ENCODE data around the gene PCDHB16.
A peak's percentile ranks its signal among the peaks of the same experiment; 100 is the strongest.
"Not testable (repeated sequence)": the region's sequence is repeated elsewhere in the genome, so short reads cannot be mapped to it uniquely, and the experiment has no call there.

PCDHB16 gene

DNA sequence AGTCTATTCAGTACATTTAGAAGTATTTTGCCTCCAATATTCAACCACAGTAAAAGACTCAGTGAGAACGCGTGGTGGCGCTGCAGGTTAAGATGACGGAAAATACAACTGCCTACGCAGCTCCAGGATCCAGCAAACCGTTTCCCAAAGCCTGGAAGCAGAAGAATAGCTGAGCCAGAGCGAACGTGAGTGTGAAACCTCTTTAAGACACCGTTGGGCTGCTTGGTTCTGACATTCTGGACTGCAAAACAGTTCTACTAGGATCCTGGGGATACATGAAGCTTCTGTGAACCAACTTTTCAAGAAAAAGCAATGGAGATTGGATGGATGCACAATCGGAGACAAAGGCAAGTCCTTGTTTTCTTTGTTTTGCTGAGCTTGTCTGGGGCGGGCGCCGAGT is at the start of gene PCDHB16:
Gene PCDHB16, plus strand, starts transcription at position 140 of the 400 bp plus-strand sequence. Its CDS starts 173 bp downstream, at position 313.
- DNase-seq, result no peak

DNA sequence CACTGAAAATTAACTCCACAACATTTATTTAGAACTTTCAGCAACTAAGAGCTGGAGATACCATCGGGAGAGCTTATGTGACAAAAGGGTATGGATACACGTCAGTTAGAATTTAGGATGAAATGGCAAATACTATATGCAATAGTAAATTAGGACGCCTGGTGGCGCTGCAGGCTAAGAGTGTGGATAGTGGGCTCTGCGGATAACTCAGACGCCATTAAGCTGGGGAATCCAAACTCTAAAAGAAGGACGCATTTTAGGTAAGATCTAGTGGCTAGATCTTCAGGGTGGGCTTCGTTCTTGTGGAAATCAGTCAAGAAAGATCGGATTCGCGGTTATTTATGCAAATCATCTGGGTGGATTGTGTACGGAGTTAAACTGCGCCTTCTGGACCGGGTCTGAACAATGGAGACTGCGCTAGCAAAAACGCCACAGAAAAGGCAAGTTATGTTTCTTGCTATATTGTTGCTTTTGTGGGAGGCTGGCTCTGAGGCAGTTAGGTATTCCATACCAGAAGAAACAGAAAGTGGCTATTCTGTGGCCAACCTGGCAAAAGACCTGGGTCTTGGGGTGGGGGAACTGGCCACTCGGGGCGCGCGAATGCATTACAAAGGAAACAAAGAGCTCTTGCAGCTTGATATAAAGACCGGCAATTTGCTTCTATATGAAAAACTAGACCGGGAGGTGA is 47.0 kb upstream of the PCDHB16 start, which contains the start of gene PCDHB5:
Gene PCDHB5, plus strand, starts transcription at position 177 of the 688 bp plus-strand sequence. Its CDS starts 229 bp downstream, at position 406.
- DNase-seq, result no peak

DNA sequence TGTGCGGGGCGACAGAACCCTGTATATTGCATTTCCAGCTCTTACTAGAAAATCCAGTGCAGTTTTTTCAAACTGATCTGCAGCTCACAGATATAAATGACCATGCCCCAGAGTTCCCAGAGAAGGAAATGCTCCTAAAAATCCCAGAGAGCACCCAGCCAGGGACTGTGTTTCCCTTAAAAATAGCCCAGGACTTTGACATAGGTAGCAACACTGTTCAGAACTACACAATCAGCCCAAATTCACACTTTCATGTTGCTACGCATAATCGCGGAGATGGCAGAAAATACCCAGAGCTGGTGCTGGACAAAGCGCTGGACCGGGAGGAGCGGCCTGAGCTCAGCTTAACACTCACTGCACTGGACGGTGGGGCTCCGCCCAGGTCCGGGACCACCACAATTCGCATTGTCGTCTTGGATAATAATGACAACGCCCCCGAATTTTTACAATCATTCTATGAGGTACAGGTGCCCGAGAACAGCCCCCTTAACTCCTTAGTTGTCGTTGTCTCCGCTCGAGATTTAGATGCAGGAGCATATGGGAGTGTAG is 46.4 kb upstream of the PCDHB16 start:
- no peak for DNase-seq

DNA sequence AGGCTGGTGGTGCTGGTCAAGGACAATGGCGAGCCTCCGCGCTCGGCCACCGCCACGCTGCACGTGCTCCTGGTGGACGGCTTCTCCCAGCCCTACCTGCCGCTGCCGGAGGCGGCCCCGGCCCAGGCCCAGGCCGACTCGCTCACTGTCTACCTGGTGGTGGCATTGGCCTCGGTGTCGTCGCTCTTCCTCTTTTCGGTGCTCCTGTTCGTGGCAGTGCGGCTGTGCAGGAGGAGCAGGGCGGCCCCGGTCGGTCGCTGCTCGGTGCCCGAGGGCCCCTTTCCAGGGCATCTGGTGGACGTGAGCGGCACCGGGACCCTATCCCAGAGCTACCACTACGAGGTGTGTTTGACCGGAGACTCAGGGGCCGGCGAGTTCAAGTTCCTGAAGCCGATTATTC is 44.8 kb upstream of the PCDHB16 start:
- DNase-seq, result not testable (repeated sequence)

GRCh38 chr5:141149812-141150211 is 32.4 kb upstream of the PCDHB16 start, which contains the start of gene PCDHB6:
PCDHB6 (plus strand) TSS chr5:141150057; CDS start chr5:141150258, 201 bp downstream.
- no peak for DNase-seq

DNA sequence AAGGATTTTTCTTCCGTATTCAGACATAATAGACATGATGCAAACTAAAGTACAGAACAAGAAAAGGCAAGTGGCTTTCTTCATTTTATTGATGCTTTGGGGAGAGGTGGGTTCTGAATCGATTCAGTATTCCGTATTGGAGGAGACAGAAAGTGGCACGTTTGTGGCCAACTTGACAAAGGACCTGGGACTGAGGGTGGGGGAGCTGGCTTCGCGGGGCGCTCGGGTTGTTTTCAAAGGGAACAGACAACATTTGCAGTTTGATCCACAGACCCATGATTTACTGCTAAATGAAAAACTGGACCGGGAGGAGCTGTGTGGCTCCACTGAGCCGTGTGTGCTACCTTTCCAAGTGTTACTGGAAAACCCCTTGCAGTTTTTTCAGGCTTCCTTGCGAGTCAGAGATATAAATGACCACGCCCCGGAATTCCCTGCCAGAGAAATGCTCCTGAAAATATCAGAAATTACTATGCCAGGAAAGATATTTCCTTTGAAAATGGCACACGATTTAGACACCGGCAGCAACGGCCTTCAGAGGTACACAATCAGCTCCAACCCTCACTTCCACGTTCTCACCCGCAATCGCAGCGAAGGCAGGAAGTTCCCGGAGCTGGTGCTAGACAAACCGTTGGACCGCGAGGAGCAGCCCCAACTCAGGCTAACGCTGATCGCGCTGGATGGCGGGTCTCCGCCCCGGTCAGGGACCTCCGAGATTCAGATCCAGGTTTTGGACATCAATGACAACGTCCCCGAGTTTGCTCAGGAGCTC is 31.8 kb upstream of the PCDHB16 start:
- no peak for DNase-seq

- DNase-seq, result no peak
Measured at GRCh38 chr5:141150993-141151325, 31.2 kb upstream of the PCDHB16 start.

DNA sequence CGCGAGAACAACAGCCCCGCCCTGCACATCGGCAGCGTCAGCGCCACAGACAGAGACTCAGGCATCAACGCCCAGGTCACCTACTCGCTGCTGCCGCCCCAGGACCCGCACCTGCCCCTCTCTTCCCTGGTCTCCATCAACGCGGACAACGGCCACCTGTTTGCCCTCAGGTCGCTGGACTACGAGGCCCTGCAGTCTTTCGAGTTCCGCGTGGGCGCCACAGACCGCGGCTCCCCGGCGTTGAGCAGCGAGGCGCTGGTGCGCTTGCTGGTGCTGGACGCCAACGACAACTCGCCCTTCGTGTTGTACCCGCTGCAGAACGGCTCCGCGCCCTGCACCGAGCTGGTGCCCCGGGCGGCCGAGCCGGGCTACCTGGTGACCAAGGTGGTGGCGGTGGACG is 30.6 kb upstream of the PCDHB16 start:
- DNase-seq, result not testable (repeated sequence)

DNA sequence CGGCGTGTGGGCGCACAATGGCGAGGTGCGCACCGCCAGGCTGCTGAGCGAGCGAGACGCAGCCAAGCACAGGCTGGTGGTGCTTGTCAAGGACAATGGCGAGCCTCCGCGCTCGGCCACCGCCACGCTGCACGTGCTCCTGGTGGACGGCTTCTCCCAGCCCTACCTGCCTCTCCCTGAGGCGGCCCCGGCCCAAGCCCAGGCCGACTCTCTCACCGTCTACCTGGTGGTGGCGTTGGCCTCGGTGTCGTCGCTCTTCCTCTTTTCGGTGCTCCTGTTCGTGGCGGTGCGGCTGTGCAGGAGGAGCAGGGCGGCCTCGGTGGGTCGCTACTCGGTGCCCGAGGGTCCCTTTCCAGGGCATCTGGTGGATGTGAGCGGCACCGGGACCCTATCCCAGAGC is 30.1 kb upstream of the PCDHB16 start:
- not testable (repeated sequence) for DNase-seq

DNA sequence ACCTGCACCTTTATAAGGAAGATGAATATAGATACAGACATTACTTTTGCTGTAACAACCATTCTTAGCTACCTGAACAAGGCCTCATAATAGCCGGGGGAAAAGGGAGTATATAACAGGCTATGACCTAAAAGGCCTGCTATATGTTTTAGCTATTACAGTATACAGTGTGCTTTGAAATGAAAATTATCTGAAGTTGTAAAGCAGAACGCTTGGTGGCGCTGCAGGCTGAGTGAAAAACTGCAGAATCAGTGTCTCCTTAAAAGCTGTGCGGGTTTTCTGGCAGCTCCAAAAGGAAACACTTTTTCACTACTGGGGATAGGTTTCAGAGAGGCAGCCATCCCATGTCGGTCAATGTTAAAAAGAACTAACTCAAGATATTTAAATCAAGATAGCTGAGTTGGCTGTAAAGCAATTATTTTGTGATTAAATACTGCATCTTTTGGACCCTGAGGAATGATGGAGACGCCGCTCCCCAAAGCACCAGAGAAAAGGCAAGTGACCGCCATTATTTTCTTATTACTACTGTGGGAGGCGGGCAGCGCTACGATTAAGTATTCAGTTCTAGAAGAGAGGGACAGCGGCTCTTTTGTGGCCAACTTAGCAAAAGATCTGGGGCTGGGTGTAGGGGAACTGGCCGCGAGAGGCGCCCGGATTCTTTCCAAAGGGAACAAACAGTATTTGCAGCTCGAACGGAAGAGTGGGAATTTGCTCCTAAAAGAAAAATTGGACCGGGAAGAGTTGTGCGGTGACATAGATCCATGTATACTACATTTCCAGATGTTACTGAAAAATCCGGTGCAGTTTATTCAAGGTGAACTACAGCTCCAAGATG is 26.4 kb upstream of the PCDHB16 start:
- no peak for DNase-seq

DNA sequence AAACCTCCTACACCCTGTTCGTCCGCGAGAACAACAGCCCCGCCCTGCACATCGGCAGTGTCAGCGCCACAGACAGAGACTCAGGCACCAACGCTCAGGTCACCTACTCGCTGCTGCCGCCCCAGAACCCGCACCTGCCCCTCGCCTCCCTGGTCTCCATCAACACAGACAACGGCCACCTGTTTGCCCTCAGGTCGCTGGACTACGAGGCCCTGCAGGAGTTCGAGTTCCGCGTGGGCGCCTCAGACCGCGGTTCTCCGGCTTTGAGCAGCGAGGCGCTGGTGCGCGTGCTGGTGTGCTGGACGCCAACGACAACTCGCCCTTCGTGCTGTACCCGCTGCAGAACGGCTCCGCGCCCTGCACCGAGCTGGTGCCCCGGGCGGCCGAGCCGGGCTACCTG is 24.8 kb upstream of the PCDHB16 start:
- DNase-seq, result not testable (repeated sequence)

GRCh38 chr5:141157901-141158300 is 24.3 kb upstream of the PCDHB16 start:
- DNase-seq, result not testable (repeated sequence)

GRCh38 chr5:141172381-141173204 is 9.6 kb upstream of the PCDHB16 start, which contains the start of gene PCDHB7:
PCDHB7 (plus strand) TSS chr5:141172644; CDS start chr5:141172836, 192 bp downstream.
- DNase-seq, result peak in 1 of 2 donors; percentile 19

GRCh38 chr5:141174291-141175104 is 7.7 kb upstream of the PCDHB16 start:
- not testable (repeated sequence) for DNase-seq

DNA sequence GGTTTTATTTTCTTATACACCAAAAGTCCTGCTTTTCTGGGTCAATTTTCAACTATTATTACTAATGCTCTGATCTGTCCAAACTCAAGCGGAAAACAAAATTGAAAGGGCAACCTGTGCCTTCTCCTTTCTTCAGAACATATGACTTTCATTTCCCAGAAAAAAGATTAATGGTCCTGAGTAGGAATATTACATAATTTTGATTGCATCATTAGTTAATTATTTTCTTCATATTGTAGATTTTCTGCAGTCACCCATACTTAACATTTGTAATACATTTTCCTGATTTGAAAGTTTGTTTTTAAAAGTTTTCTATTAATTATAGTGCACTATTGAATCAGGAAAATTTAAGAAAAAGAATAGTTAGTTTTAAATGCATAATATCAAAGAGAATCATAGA is 6.3 kb upstream of the PCDHB16 start:
- DNase-seq, result no peak

DNA sequence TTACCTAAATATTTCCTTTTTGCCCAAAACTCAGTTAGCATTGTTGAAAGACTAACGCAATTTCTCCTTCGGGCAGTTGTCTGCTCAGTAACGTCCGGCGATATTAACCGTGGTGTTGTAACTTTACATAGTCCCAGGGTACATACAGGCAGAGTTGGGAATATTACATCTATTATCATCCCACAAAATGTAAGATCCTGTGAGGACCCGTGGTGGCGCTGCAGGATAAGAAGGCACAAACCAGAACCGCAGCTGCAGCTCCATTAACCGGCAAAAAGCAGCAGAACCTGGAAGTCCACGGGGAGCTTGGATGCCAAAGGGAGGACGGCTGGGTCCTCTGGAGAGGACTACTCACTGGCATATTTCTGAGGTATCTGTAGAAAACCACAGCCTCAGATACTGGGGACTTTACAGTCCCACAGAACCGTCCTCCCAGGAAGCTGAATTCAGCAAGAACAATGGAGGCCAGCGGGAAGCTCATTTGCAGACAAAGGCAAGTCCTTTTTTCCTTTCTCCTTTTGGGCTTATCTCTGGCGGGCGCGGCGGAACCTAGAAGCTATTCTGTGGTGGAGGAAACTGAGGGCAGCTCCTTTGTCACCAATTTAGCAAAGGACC is 4.5 kb upstream of the PCDHB16 start, which contains the start of gene PCDHB8:
Gene PCDHB8, plus strand, starts transcription at position 214 of the 615 bp plus-strand sequence. Its CDS starts 245 bp downstream, at position 459.
- not testable (repeated sequence) for DNase-seq

DNA sequence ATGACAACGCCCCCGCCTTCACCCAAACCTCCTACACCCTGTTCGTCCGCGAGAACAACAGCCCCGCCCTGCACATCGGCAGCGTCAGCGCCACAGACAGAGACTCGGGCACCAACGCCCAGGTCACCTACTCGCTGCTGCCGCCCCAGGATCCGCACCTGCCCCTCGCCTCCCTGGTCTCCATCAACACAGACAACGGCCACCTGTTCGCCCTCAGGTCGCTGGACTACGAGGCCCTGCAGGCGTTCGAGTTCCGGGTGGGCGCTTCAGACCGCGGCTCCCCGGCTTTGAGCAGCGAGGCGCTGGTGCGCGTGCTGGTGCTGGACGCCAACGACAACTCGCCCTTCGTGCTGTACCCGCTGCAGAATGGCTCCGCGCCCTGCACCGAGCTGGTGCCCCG is 2.8 kb upstream of the PCDHB16 start:
- DNase-seq, result not testable (repeated sequence)

DNA sequence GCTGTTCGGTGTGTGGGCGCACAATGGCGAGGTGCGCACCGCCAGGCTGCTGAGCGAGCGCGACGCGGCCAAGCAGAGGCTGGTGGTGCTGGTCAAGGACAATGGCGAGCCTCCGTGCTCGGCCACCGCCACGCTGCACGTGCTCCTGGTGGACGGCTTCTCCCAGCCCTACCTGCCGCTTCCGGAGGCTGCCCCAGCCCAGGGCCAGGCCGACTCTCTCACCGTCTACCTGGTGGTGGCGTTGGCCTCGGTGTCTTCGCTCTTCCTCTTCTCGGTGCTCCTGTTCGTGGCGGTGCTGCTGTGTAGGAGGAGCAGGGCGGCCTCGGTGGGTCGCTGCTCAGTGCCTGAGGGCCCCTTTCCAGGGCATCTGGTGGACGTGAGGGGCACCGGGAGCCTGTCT is 2.3 kb upstream of the PCDHB16 start:
- not testable (repeated sequence) for DNase-seq

DNA sequence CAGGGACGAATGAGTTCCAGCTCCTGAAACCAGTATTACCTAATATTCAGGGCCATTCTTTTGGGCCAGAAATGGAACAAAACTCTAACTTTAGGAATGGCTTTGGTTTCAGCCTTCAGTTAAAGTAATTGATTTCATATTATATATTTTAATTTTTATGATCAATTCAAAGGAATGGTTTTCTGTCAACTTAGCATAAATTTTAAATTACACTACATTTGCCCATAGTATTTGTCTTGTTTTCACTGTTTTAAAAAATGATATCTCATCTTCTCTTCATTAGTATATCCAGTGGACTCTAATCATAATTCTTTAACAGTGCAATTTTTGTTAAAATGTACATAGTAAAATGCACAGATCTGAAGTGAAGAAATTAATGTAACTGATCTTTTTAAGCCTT is 1.9 kb upstream of the PCDHB16 start:
- no peak for DNase-seq
